NB4 (cell line): Measurements from ENCODE around the gene GALNT17.

Source experiments
- CTCF ChIP-seq: IDR thresholded peaks from one replicate; pipeline ENCODE4 v1.5.1; 2012; ENCODE audit warnings: low read depth, low read length
- MAX ChIP-seq: IDR thresholded peaks from 2 replicates; pipeline ENCODE4 v1.6.1; 2011; ENCODE audit warnings: low read depth, low read length
- MYC ChIP-seq: IDR thresholded peaks from 2 replicates; pipeline ENCODE4 v1.6.1; 2011; ENCODE audit warnings: low read depth, low read length
- POLR2A ChIP-seq: IDR thresholded peaks from 2 replicates; pipeline ENCODE4 v1.6.1; 2011; ENCODE audit warnings: mild to moderate bottlenecking; ENCODE audit not compliant: insufficient read length; ENCODE audit errors: extremely low read depth

GRCh38 chr7:71343892-71344291 is 211.9 kb downstream of the GALNT17 start:
- TF ChIP-seq CTCF (no peak), POLR2A (no peak), MAX (no peak), MYC (no peak)
